ENCODE measurements around the gene TSPAN16.

Gene TSPAN16

GRCh38 chr19:11295665-11296245, at the start of gene TSPAN16:
Gene TSPAN16 (plus strand): TSS chr19:11296160. CDS start chr19:11296298, 138 bp downstream.
- no peak for DNase-seq

GRCh38 chr19:11246941-11247340, 49.0 kb upstream of the TSPAN16 start:
- no peak for DNase-seq

- no peak for DNase-seq
Observed at GRCh38 chr19:11247391-11247790, 48.6 kb upstream of the TSPAN16 start.

- no peak for DNase-seq
Observed at GRCh38 chr19:11247934-11248333, 48.0 kb upstream of the TSPAN16 start.

- no peak for DNase-seq
Observed at GRCh38 chr19:11248852-11249251, 47.1 kb upstream of the TSPAN16 start.

GRCh38 chr19:11251217-11251616, 44.7 kb upstream of the TSPAN16 start:
- no peak for DNase-seq

GRCh38 chr19:11251650-11252314, 44.2 kb upstream of the TSPAN16 start:
- no peak for DNase-seq

- DNase-seq = no peak
Observed at GRCh38 chr19:11252665-11253355, 43.1 kb upstream of the TSPAN16 start.

- no peak for DNase-seq
Observed at GRCh38 chr19:11254666-11255065, 41.3 kb upstream of the TSPAN16 start.

GRCh38 chr19:11256189-11256588, 39.8 kb upstream of the TSPAN16 start:
- no peak for DNase-seq

- DNase-seq = no peak
Observed at GRCh38 chr19:11257846-11258380, 38.0 kb upstream of the TSPAN16 start.

- DNase-seq = no peak
Observed at GRCh38 chr19:11260996-11261395, 35.0 kb upstream of the TSPAN16 start.

- DNase-seq = no peak
Observed at GRCh38 chr19:11261431-11261970, 34.5 kb upstream of the TSPAN16 start.

GRCh38 chr19:11261971-11262839, 33.8 kb upstream of the TSPAN16 start, which contains the start of gene DOCK6:
Gene DOCK6 (minus strand): TSS chr19:11262524. CDS start chr19:11262440, 84 bp downstream.
- no peak for DNase-seq

GRCh38 chr19:11263726-11264125, 32.2 kb upstream of the TSPAN16 start:
- no peak for DNase-seq

- no peak for DNase-seq
Observed at GRCh38 chr19:11264452-11265176, 31.3 kb upstream of the TSPAN16 start.

- no peak for DNase-seq
Observed at GRCh38 chr19:11265177-11265784, 30.7 kb upstream of the TSPAN16 start.

- no peak for DNase-seq
Observed at GRCh38 chr19:11265785-11266236, 30.1 kb upstream of the TSPAN16 start.

GRCh38 chr19:11267316-11268085, 28.5 kb upstream of the TSPAN16 start:
- DNase-seq = no peak

- DNase-seq = no peak
Observed at GRCh38 chr19:11268783-11269267, 27.1 kb upstream of the TSPAN16 start.
